GM12878 (cell line): ENCODE results near the gene XRCC2. TPM values are rescaled to one million over a fixed set of nuclear protein-coding genes. Genes with fewer than 3 reads are reported as not detected.

Experiments used
- BMI1 ChIP-seq: fragments of 450-650 bp; IDR thresholded peaks from 2 replicates; pipeline ENCODE4 v1.6.1; 2016; ENCODE audit warnings: mild to moderate bottlenecking, moderate library complexity, borderline replicate concordance
- DPF2 ChIP-seq: fragments of 450-650 bp; IDR thresholded peaks from 2 replicates; pipeline ENCODE4 v1.6.1; 2017; ENCODE audit warnings: mild to moderate bottlenecking
- RUNX3 ChIP-seq: IDR thresholded peaks from 2 replicates; pipeline ENCODE4 v1.6.1; 2012; ENCODE audit warnings: low read length, inconsistent platforms
- SMARCA5 ChIP-seq: fragments of 450-650 bp; IDR thresholded peaks from 2 replicates; pipeline ENCODE4 v1.6.1; 2017; ENCODE audit warnings: mild to moderate bottlenecking
- STAT3 ChIP-seq: IDR thresholded peaks from 2 replicates; pipeline ENCODE4 v1.6.1; 2011; ENCODE audit warnings: low read depth, low read length, improper control_type of control experiment
- WRNIP1 ChIP-seq: IDR thresholded peaks from 2 replicates; pipeline ENCODE4 v1.6.1; 2011; ENCODE audit warnings: low read depth, low read length, improper control_type of control experiment, borderline replicate concordance
- polyA plus RNA-seq, 11 experiments: library from polyadenylated mRNA; depleted of rRNA in 4 of 11; unstranded in 6 of 11; stranded (reverse) in 5 of 11; fragments of >200 nt; fragmentation: Nextera tagmentation in 4 of 11; fragmentation: Illumina TruSeq in 1 of 11; extraction: Ambion mirVana in 4 of 11; extraction: Trizol in 1 of 11; gene quantifications; 1 replicate in 1 of 11; 2 replicates in 10 of 11; pipeline versions ENCODE4 v1.2.1 to v1.2.3, GENCODE V29; 2011 to 2016; ENCODE audit warnings: inconsistent platforms in 2 of 11, missing spikeins in 2 of 11, low read depth in 1 of 11
- total RNA-seq, 4 experiments: library from RNA; depleted of rRNA in 3 of 4; stranded (reverse); fragments of >200 nt in 3 of 4; fragmentation: Illumina TruSeq in 1 of 4; extraction: Trizol in 1 of 4; gene quantifications; 2 replicates each; pipeline versions ENCODE4 v1.2.1 to v1.2.3, GENCODE V29; 2013 to 2021
- TF ChIP-seq, protein P1 (sequence below): fragments of 450-650 bp; IDR thresholded peaks from 2 replicates; pipeline ENCODE4 v1.6.1; 2016; ENCODE audit warnings: mild to moderate bottlenecking
- TF ChIP-seq, protein P2 (sequence below): fragments of 450-650 bp; conservative IDR thresholded peaks from 2 replicates; pipeline ENCODE4 v1.6.1; 2017; ENCODE audit warnings: mild to moderate bottlenecking, moderate library complexity
- TF ChIP-seq, protein P3 (sequence below): IDR thresholded peaks from 2 replicates; pipeline ENCODE4 v1.6.1; 2012; ENCODE audit warnings: mild to moderate bottlenecking, low read depth, low read length
- TF ChIP-seq, protein P4 (sequence below): fragments of 450-650 bp; IDR thresholded peaks from 2 replicates; pipeline ENCODE4 v1.6.1; 2016; ENCODE audit warnings: mild to moderate bottlenecking, moderate library complexity, borderline replicate concordance

Gene XRCC2
- total and polyA plus RNA-seq, 10 of the 15 experiments (the other 5 are each of a cell fraction or from before 2014, with no cell fraction given), result 4.8 to 21.4 (median 13.9) TPM

DNA sequence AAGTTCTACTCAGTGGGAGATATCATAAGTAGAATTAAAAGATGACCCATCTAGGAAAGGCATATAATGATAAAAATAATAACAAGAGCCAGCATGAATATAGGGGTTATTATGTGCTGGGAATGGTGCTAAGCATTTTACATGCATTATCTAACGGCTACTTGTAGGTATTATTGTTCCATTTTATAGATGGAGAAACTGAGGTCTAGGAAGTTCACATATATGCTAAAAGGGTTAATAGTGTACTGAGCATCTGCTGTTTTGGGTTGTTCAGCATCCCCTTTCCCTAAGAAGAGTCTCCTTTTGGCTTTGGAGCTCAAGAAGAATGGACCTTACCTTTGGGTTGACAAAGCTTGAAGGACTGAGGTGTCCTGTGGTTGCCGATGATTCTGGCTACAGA is 68.9 kb downstream of the XRCC2 start (continued):
- TF ChIP-seq, protein P1, sequence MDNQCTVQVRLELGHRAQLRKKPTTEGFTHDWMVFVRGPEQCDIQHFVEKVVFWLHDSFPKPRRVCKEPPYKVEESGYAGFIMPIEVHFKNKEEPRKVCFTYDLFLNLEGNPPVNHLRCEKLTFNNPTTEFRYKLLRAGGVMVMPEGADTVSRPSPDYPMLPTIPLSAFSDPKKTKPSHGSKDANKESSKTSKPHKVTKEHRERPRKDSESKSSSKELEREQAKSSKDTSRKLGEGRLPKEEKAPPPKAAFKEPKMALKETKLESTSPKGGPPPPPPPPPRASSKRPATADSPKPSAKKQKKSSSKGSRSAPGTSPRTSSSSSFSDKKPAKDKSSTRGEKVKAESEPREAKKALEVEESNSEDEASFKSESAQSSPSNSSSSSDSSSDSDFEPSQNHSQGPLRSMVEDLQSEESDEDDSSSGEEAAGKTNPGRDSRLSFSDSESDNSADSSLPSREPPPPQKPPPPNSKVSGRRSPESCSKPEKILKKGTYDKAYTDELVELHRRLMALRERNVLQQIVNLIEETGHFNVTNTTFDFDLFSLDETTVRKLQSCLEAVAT, result no peak
- TF ChIP-seq, protein P2, sequence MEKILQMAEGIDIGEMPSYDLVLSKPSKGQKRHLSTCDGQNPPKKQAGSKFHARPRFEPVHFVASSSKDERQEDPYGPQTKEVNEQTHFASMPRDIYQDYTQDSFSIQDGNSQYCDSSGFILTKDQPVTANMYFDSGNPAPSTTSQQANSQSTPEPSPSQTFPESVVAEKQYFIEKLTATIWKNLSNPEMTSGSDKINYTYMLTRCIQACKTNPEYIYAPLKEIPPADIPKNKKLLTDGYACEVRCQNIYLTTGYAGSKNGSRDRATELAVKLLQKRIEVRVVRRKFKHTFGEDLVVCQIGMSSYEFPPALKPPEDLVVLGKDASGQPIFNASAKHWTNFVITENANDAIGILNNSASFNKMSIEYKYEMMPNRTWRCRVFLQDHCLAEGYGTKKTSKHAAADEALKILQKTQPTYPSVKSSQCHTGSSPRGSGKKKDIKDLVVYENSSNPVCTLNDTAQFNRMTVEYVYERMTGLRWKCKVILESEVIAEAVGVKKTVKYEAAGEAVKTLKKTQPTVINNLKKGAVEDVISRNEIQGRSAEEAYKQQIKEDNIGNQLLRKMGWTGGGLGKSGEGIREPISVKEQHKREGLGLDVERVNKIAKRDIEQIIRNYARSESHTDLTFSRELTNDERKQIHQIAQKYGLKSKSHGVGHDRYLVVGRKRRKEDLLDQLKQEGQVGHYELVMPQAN, result no peak
- TF ChIP-seq DPF2, result no peak
- TF ChIP-seq, protein P3, sequence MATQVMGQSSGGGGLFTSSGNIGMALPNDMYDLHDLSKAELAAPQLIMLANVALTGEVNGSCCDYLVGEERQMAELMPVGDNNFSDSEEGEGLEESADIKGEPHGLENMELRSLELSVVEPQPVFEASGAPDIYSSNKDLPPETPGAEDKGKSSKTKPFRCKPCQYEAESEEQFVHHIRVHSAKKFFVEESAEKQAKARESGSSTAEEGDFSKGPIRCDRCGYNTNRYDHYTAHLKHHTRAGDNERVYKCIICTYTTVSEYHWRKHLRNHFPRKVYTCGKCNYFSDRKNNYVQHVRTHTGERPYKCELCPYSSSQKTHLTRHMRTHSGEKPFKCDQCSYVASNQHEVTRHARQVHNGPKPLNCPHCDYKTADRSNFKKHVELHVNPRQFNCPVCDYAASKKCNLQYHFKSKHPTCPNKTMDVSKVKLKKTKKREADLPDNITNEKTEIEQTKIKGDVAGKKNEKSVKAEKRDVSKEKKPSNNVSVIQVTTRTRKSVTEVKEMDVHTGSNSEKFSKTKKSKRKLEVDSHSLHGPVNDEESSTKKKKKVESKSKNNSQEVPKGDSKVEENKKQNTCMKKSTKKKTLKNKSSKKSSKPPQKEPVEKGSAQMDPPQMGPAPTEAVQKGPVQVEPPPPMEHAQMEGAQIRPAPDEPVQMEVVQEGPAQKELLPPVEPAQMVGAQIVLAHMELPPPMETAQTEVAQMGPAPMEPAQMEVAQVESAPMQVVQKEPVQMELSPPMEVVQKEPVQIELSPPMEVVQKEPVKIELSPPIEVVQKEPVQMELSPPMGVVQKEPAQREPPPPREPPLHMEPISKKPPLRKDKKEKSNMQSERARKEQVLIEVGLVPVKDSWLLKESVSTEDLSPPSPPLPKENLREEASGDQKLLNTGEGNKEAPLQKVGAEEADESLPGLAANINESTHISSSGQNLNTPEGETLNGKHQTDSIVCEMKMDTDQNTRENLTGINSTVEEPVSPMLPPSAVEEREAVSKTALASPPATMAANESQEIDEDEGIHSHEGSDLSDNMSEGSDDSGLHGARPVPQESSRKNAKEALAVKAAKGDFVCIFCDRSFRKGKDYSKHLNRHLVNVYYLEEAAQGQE, result no peak
- TF ChIP-seq RUNX3, result no peak
- TF ChIP-seq, protein P4, sequence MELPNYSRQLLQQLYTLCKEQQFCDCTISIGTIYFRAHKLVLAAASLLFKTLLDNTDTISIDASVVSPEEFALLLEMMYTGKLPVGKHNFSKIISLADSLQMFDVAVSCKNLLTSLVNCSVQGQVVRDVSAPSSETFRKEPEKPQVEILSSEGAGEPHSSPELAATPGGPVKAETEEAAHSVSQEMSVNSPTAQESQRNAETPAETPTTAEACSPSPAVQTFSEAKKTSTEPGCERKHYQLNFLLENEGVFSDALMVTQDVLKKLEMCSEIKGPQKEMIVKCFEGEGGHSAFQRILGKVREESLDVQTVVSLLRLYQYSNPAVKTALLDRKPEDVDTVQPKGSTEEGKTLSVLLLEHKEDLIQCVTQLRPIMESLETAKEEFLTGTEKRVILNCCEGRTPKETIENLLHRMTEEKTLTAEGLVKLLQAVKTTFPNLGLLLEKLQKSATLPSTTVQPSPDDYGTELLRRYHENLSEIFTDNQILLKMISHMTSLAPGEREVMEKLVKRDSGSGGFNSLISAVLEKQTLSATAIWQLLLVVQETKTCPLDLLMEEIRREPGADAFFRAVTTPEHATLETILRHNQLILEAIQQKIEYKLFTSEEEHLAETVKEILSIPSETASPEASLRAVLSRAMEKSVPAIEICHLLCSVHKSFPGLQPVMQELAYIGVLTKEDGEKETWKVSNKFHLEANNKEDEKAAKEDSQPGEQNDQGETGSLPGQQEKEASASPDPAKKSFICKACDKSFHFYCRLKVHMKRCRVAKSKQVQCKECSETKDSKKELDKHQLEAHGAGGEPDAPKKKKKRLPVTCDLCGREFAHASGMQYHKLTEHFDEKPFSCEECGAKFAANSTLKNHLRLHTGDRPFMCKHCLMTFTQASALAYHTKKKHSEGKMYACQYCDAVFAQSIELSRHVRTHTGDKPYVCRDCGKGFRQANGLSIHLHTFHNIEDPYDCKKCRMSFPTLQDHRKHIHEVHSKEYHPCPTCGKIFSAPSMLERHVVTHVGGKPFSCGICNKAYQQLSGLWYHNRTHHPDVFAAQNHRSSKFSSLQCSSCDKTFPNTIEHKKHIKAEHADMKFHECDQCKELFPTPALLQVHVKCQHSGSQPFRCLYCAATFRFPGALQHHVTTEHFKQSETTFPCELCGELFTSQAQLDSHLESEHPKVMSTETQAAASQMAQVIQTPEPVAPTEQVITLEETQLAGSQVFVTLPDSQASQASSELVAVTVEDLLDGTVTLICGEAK, result no peak
- TF ChIP-seq BMI1, result no peak
- no peak for TF ChIP-seq WRNIP1
- no peak for TF ChIP-seq STAT3
- no peak for TF ChIP-seq SMARCA5
- TF ChIP-seq, all 136 proteins: peak for 0
